Right lobe of liver (tissue), 4 donors: ENCODE results near the gene RASA2.

ENCODE experiments used
- POLR2A ChIP-seq: fragments of 450-650 bp; IDR thresholded peaks from one replicate; pipeline ENCODE4 v1.6.1; 2017; ENCODE audit warnings: antibody characterized with exemption, mild to moderate bottlenecking
- TF ChIP-seq, protein P1 (sequence below), 4 donors: fragments of 200-600 bp in 3 of 4; fragments of 450-650 bp in 1 of 4; IDR thresholded peaks; one replicate each; pipeline versions ENCODE4 v1.5.1 to v1.8.0; 2016 to 2022; ENCODE audit warnings: antibody characterized with exemption in 4 of 4, mild to moderate bottlenecking in 2 of 4
- donor health status: DM: no; HTN: no; CAD: no.
- donor health status: DM: no; HTN: no; CAD: no.
- donor health status: DM: no; HTN: yes; CAD: no.

DNA sequence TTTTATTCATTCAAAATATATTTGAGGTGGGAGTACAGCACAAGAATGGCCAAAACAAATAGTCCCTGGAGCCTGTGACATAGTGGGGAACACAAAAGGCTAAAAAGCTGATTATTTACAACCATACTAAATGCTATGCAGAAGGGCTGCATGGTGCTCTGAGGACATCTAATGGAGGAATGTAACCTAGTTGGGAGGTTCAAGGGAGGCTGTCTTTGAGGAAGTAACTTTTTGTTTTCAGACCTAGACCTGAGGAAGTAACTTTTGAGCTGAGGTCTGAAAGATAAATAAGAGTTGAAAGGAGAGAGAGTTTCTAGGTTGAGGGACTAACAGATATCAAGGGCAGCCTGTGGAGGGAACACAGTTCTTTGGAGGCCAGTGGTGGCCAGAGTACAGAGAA lies 34.8 kb upstream of the RASA2 start:
- TF ChIP-seq, protein P1, sequence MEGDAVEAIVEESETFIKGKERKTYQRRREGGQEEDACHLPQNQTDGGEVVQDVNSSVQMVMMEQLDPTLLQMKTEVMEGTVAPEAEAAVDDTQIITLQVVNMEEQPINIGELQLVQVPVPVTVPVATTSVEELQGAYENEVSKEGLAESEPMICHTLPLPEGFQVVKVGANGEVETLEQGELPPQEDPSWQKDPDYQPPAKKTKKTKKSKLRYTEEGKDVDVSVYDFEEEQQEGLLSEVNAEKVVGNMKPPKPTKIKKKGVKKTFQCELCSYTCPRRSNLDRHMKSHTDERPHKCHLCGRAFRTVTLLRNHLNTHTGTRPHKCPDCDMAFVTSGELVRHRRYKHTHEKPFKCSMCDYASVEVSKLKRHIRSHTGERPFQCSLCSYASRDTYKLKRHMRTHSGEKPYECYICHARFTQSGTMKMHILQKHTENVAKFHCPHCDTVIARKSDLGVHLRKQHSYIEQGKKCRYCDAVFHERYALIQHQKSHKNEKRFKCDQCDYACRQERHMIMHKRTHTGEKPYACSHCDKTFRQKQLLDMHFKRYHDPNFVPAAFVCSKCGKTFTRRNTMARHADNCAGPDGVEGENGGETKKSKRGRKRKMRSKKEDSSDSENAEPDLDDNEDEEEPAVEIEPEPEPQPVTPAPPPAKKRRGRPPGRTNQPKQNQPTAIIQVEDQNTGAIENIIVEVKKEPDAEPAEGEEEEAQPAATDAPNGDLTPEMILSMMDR (IDR thresholded peaks at IDR 0.05): peak; percentile 67 to 82 (median 68)
- no peak for TF ChIP-seq POLR2A
